SK-N-SH (cell line): ENCODE measurements around the gene ATP8A2.

Source experiments
- CHD2 ChIP-seq: fragments of 150-350 bp; IDR thresholded peaks from 2 replicates; pipeline ENCODE4 v1.6.1; 2018; ENCODE audit warnings: low read length; ENCODE audit not compliant: partially characterized antibody
- CTCF ChIP-seq: fragments of 200-600 bp; sonication (generic); IDR thresholded peaks from 2 replicates; pipeline ENCODE4 v1.6.1; 2017; ENCODE audit warnings: antibody characterized with exemption, mild to moderate bottlenecking, moderate library complexity
- JUND ChIP-seq: IDR thresholded peaks from 2 replicates; pipeline ENCODE4 v1.4.0; 2012
- MAX ChIP-seq: IDR thresholded peaks from 2 replicates; pipeline ENCODE4 v1.4.0; 2012; ENCODE audit warnings: low read depth
- MXI1 ChIP-seq: IDR thresholded peaks from 2 replicates; pipeline ENCODE4 v1.6.1; 2012; ENCODE audit warnings: mild to moderate bottlenecking, low read depth, low read length, improper control_type of control experiment
- RFX5 ChIP-seq: IDR thresholded peaks from 2 replicates; pipeline ENCODE4 v1.6.1; 2012; ENCODE audit warnings: mild to moderate bottlenecking, improper control_type of control experiment, low read length
- USF2 ChIP-seq: fragments of 150-350 bp; IDR thresholded peaks from 2 replicates; pipeline ENCODE4 v1.6.1; 2017; ENCODE audit warnings: antibody characterized with exemption, low read length, low read depth, borderline replicate concordance

DNA sequence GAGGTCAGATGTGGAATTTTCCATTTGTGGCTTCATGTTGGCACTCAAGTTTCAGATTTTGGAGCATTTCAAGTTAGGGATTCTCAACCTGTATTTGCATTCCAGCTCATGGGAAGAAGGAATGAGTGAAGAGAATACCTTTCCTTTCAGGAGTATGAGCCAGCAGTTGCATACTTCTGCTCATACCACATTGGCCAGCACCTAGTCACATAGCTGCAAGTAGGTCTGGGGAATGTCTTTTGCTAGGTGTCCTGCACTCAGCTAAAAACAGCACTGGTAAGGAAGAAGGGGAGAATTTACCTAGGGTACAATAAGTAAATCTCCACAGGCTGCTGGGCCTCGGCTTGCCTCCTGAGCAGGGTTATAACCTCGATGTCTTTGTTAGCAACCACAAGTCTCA is 24.6 kb upstream of the ATP8A2 start:
- no peak for TF ChIP-seq JUND
- TF ChIP-seq MXI1 = no peak
- no peak for TF ChIP-seq RFX5
- no peak for TF ChIP-seq MAX
- TF ChIP-seq USF2 = no peak
- TF ChIP-seq CTCF = no peak
- no peak for TF ChIP-seq CHD2
